Measurements from ENCODE around the gene CCL4L2. TPM values are rescaled to one million over a fixed set of nuclear protein-coding genes. Genes with fewer than 3 reads are reported as not detected.

Gene CCL4L2
- total RNA-seq = not detected in 2 replicates

GRCh38 chr17:36210439-36211211 lies at the start of gene CCL4L2:
Gene CCL4L2 (plus strand): TSS chr17:36211063.

GRCh38 chr17:36176536-36176935 lies 34.3 kb upstream of the CCL4L2 start, which contains the start of gene TBC1D3B:
Gene TBC1D3B (minus strand): TSS chr17:36176636. CDS start chr17:36175050, 1,586 bp downstream.

Other genes starting within 250 kb of the CCL4L2 start
- 0.18 and 0.19 TPM in 2 replicates for gene CCL16, start 229.6 kb upstream of the CCL4L2 start, total RNA-seq
- 6.1 and 7.1 TPM in 2 replicates for gene CCL14, start 224.3 kb upstream of the CCL4L2 start, total RNA-seq
- gene CCL15, start 209.5 kb upstream of the CCL4L2 start, total RNA-seq = not detected in 2 replicates
- gene CCL23, start 193.1 kb upstream of the CCL4L2 start, total RNA-seq = 0.19 and 1.4 TPM in 2 replicates
- gene CCL18, start 146.8 kb upstream of the CCL4L2 start, total RNA-seq = not detected in 2 replicates
- not detected in 2 replicates for gene CCL3, start 120.9 kb upstream of the CCL4L2 start, total RNA-seq
- not detected in 2 replicates for gene CCL4, start 107.2 kb upstream of the CCL4L2 start, total RNA-seq
- gene TBC1D3B, start 34.4 kb upstream of the CCL4L2 start, total RNA-seq = 1.4 and 1.5 TPM in 2 replicates
- not detected in 2 replicates for gene CCL3L1, start 14.3 kb upstream of the CCL4L2 start, total RNA-seq
- under 0.01 and 0.38 TPM in 2 replicates for gene TBC1D3I, start 53.5 kb downstream of the CCL4L2 start, total RNA-seq
- gene TBC1D3G, start 112.8 kb downstream of the CCL4L2 start, total RNA-seq = not detected in 2 replicates
- gene TBC1D3H, start 177.4 kb downstream of the CCL4L2 start, total RNA-seq = not detected in 2 replicates